K562 (cell line): ENCODE results near the gene CTXND1. TPM values are rescaled to one million over a fixed set of nuclear protein-coding genes. Genes with fewer than 3 reads are reported as not detected.

Experiments
- ADNP ChIP-seq: fragments of 200-800 bp; sonication (Bioruptor generic); IDR thresholded peaks from 2 replicates; pipeline ENCODE4 v1.6.1; 2016; ENCODE audit warnings: missing genetic modification characterization, missing compliant biosample characterization
- CBFA2T3 ChIP-seq: fragments of 450-650 bp; IDR thresholded peaks from 2 replicates; pipeline ENCODE4 v1.6.1; 2017
- CC2D1A ChIP-seq: fragments of 450-650 bp; IDR thresholded peaks from 2 replicates; pipeline ENCODE4 v1.6.1; 2017; ENCODE audit warnings: mild to moderate bottlenecking
- CTCF ChIP-seq, 3 experiments: IDR thresholded peaks in 2 of 3; conservative IDR thresholded peaks in 1 of 3; 2 replicates each; pipeline ENCODE4 v1.5.1; 2011 to 2012; ENCODE audit warnings: low read length in 3 of 3, mild to moderate bottlenecking in 3 of 3, control low read depth in 2 of 3, improper control_type of control experiment in 1 of 3, inconsistent platforms in 1 of 3, low read depth in 1 of 3, mixed read lengths in 1 of 3, moderate library complexity in 1 of 3; ENCODE audit not compliant: insufficient read depth in 2 of 3
- E2F6 ChIP-seq, 2 experiments: IDR thresholded peaks; 2 replicates each; pipeline ENCODE4 v1.6.1; 2011; ENCODE audit warnings: borderline replicate concordance in 1 of 2, control low read depth in 1 of 2, low read depth in 1 of 2, low read length in 1 of 2, mild to moderate bottlenecking in 1 of 2, mixed read lengths in 1 of 2, moderate library complexity in 1 of 2; ENCODE audit not compliant: insufficient read depth in 1 of 2, insufficient read length in 1 of 2, poor library complexity in 1 of 2, severe bottlenecking in 1 of 2; ENCODE audit errors: extremely low read depth in 1 of 2
- ETS2 ChIP-seq: IDR thresholded peaks from 2 replicates; pipeline ENCODE4 v1.6.1; 2016; ENCODE audit warnings: borderline replicate concordance, missing genetic modification characterization, mild to moderate bottlenecking, moderate library complexity, missing compliant biosample characterization; ENCODE audit not compliant: poor library complexity, severe bottlenecking
- JUN ChIP-seq, 2 experiments: sonication (generic) in 1 of 2; formaldehyde crosslinking in 1 of 2; IDR thresholded peaks; 2 replicates each; pipeline versions ENCODE4 v1.6.1 to v1.8.0; 2012 to 2022; ENCODE audit warnings: borderline replicate concordance in 2 of 2, mild to moderate bottlenecking in 2 of 2, improper control_type of control experiment in 1 of 2, low read depth in 1 of 2, low read length in 1 of 2, missing genetic modification reagents in 1 of 2
- LARP7 ChIP-seq: fragments of 450-650 bp; IDR thresholded peaks from 2 replicates; pipeline ENCODE4 v1.6.1; 2016
- MEF2A ChIP-seq: IDR thresholded peaks from 2 replicates; pipeline ENCODE4 v1.6.1; 2011; ENCODE audit warnings: low read depth, mild to moderate bottlenecking, low read length, moderate library complexity; ENCODE audit not compliant: control insufficient read depth
- MEF2D ChIP-seq: conservative IDR thresholded peaks from 2 replicates; pipeline ENCODE4 v1.6.1; 2016; ENCODE audit warnings: low read depth, missing genetic modification characterization, missing compliant biosample characterization
- RBM15 ChIP-seq: fragments of 200-400 bp; formaldehyde crosslinking; IDR thresholded peaks from 2 replicates; pipeline ENCODE4 v1.6.1; 2018; ENCODE audit warnings: mild to moderate bottlenecking, low read length, moderate library complexity; ENCODE audit not compliant: insufficient read depth
- TAF15 ChIP-seq: fragments of 200-400 bp; formaldehyde crosslinking; IDR thresholded peaks from 2 replicates; pipeline ENCODE4 v1.6.1; 2017; ENCODE audit warnings: mild to moderate bottlenecking, low read depth, low read length, moderate library complexity
- XRCC3 ChIP-seq: fragments of 450-650 bp; IDR thresholded peaks from 2 replicates; pipeline ENCODE4 v1.6.1; 2017; ENCODE audit warnings: mild to moderate bottlenecking, moderate library complexity
- ZNF184 ChIP-seq: sonication (generic); formaldehyde crosslinking; IDR thresholded peaks from 2 replicates; pipeline ENCODE4 v1.5.0; 2020; ENCODE audit warnings: missing genetic modification reagents
- ZNF318 ChIP-seq, 2 experiments: fragments of 450-650 bp; IDR thresholded peaks; 2 replicates each; pipeline ENCODE4 v1.6.1; 2016; ENCODE audit warnings: mild to moderate bottlenecking in 2 of 2, borderline replicate concordance in 1 of 2, low read depth in 1 of 2, moderate library complexity in 1 of 2
- polyA plus RNA-seq, 8 experiments: library from polyadenylated mRNA; depleted of rRNA in 4 of 8; stranded (reverse) in 5 of 8; unstranded in 3 of 8; fragments of >200 nt; fragmentation: Nextera tagmentation in 2 of 8; fragmentation: Illumina TruSeq in 1 of 8; extraction: Ambion mirVana in 2 of 8; extraction: Trizol in 1 of 8; gene quantifications; 2 replicates each; pipeline versions ENCODE4 v1.2.1 to v1.2.3, GENCODE V29; 2011 to 2014; ENCODE audit warnings: inconsistent platforms in 1 of 8, missing spikeins in 1 of 8
- total RNA-seq, 7 experiments: library from RNA; depleted of rRNA in 6 of 7; stranded (reverse); fragments of >200 nt in 6 of 7; fragmentation: Illumina TruSeq in 2 of 7; extraction: Trizol in 2 of 7; gene quantifications; 2 replicates each; pipeline versions ENCODE4 v1.2.1 to v1.2.3, GENCODE V29; 2011 to 2021; ENCODE audit warnings: low replicate concordance in 1 of 7

CTXND1 gene
- total and polyA plus RNA-seq, 9 of the 15 experiments (the other 6 are each of a cell fraction or from before 2014, with no cell fraction given): 0.04 TPM; not detected in 7

GRCh38 chr15:80160570-80161156 is 91.3 kb downstream of the CTXND1 start (continued):
- TF ChIP-seq ZNF318 (IDR thresholded peaks at IDR 0.05; ENCODE audit: borderline replicate concordance in 1 of 2, low read depth in 1 of 2) (peak in 1 of 2 experiments; percentile 71; a peak in 2 of 4 replicates), ETS2 (no peak), MEF2A (no peak), RBM15 (no peak), JUN (IDR thresholded peaks at IDR 0.05; ENCODE audit: borderline replicate concordance, low read depth, low read length) (peak; percentile 44; the same call in 1 of the 2 replicates), JUN (CRISPR knock-in tag; IDR thresholded peaks at IDR 0.05; ENCODE audit: borderline replicate concordance) (no peak), ADNP (no peak), XRCC3 (no peak), ZNF184 (CRISPR knock-in tag) (no peak), CTCF (IDR thresholded peaks at IDR 0.05 in 2 of 3, conservative IDR thresholded peaks at IDR 0.05 in 1 of 3; ENCODE audit: insufficient read depth in 2 of 3, low read depth in 1 of 3, low read length in 3 of 3) (no peak), CC2D1A (no peak), TAF15 (no peak), MEF2D (tag) (no peak; the same call in none of the 2 replicates), E2F6 (IDR thresholded peaks at IDR 0.05; ENCODE audit: borderline replicate concordance in 1 of 2, extremely low read depth in 1 of 2, insufficient read depth in 1 of 2, insufficient read length in 1 of 2, low read depth in 1 of 2, low read length in 1 of 2, poor library complexity in 1 of 2, severe bottlenecking in 1 of 2) (peak; percentile 61 to 66), LARP7 (no peak), CBFA2T3 (peak; percentile 41; the same call in 1 of the 2 replicates)
